ENCODE measurements around the gene RHOH. TPM values are rescaled to one million over a fixed set of nuclear protein-coding genes. Genes with fewer than 3 reads are reported as not detected.

Gene RHOH
- polyA plus RNA-seq, 2 of the 4 experiments (the other 2 are of a cell fraction), result 0.08 to 0.26 TPM

- TF ChIP-seq ATOH8 (CRISPR knock-in tag; IDR thresholded peaks at IDR 0.05; ENCODE audit: low read depth), result no peak
- TF ChIP-seq TP53 (CRISPR knock-in tag; IDR thresholded peaks at IDR 0.05), result no peak
- no peak for TF ChIP-seq NR3C1 (IDR thresholded peaks at IDR 0.05)
- no peak for TF ChIP-seq HES2 (IDR thresholded peaks at IDR 0.05)
- TF ChIP-seq ZNF302 (CRISPR knock-in tag; IDR thresholded peaks at IDR 0.05), result no peak
- no peak for TF ChIP-seq CHD2 (IDR thresholded peaks at IDR 0.05; ENCODE audit: low read length, partially characterized antibody)
- no peak for TF ChIP-seq NPAS2 (CRISPR knock-in tag; IDR thresholded peaks at IDR 0.05; ENCODE audit: borderline replicate concordance)
- TF ChIP-seq KDM1A (IDR thresholded peaks at IDR 0.05; ENCODE audit: low read depth), result no peak
- TF ChIP-seq BHLHE40 (IDR thresholded peaks at IDR 0.05; ENCODE audit: low read depth, low read length), result no peak
- no peak for TF ChIP-seq HOXB13 (CRISPR knock-in tag; IDR thresholded peaks at IDR 0.05; ENCODE audit: low read depth)
- ATAC-seq (no peak), FAIRE-seq (no peak), DNase-seq (ENCODE audit: low read depth in 1 of 2, low spot score in 1 of 2) (no peak)
- ChIA-PET POLR2A (no interaction called here), CTCF (interaction anchor here (0.5 to 0.6 kb wide), 2 partner anchors 9 to 317 kb away, joined by 3 to 4 read pairs; no protein-coding TSS in a partner anchor)
- H3K4me2 ChIP-seq, result no peak overlapping the region
- H3K4me3 ChIP-seq, result no peak overlapping the region
- peaks cover 11% of the 10 kb centered on the region for H3K4me1 ChIP-seq
- 83% methylated on average over 6 of the region's 6 CpGs for WGBS (ENCODE audit: missing lambda C conversion rate)
- H3K9me3 ChIP-seq, result no peaks in the 10 kb centered on the region
- H3K27ac ChIP-seq, result 0 out of 6 replicates have a peak overlapping the region, but pooled peaks of 1 of the 2 experiments have one; percentile 17
Measured at GRCh38 chr4:40205259-40206198, 8.7 kb downstream of the RHOH start.

GRCh38 chr4:40206426-40206825 is 9.6 kb downstream of the RHOH start:
- DNase-seq (ENCODE audit: low read depth in 1 of 2, low spot score in 1 of 2) (no peak), FAIRE-seq (no peak), ATAC-seq (no peak)
- peaks cover 2% of the 10 kb centered on the region; the same call in 1 of the 3 replicates for H3K4me1 ChIP-seq
- H3K9me3 ChIP-seq, result no peaks in the 10 kb centered on the region
- CTCF ChIA-PET, result no interaction called here
- H3K27ac ChIP-seq, result 0 out of 6 replicates have a peak overlapping the region, but pooled peaks of 1 of the 2 experiments have one; percentile 17
- WGBS (ENCODE audit: missing lambda C conversion rate), result 73% methylated on average over 2 of the region's 2 CpGs
- H3K4me3 ChIP-seq, result no peak overlapping the region
- H3K4me2 ChIP-seq, result no peak overlapping the region
- no peak for TF ChIP-seq FOXS1 (CRISPR knock-in tag; IDR thresholded peaks at IDR 0.05)
- no peak for TF ChIP-seq SREBF2 (IDR thresholded peaks at IDR 0.05)
- TF ChIP-seq RARB (CRISPR knock-in tag; IDR thresholded peaks at IDR 0.05), result no peak
- TF ChIP-seq POLR2A (IDR thresholded peaks at IDR 0.05; ENCODE audit: low read length), result no peak
- no peak for TF ChIP-seq KDM5A (IDR thresholded peaks at IDR 0.05)
- POLR2A ChIA-PET, result no interaction called here

- H3K4me3 ChIP-seq, result no peak overlapping the region
- ChIA-PET POLR2A (no interaction called here), CTCF (no interaction called here)
- H3K27ac ChIP-seq, result no peak overlapping the region
- H3K9me3 ChIP-seq, result no peaks in the 10 kb centered on the region
- no peak overlapping the region for H3K4me2 ChIP-seq
- 86% methylated on average over 4 of the region's 4 CpGs for WGBS (ENCODE audit: missing lambda C conversion rate)
- FAIRE-seq (no peak), DNase-seq (ENCODE audit: low read depth in 1 of 2, low spot score in 1 of 2) (no peak), ATAC-seq (no peak)
- TF ChIP-seq JUNB (IDR thresholded peaks at IDR 0.05) (no peak), CEBPB (IDR thresholded peaks at IDR 0.05) (no peak), HOXB5 (CRISPR knock-in tag; IDR thresholded peaks at IDR 0.05) (no peak), BCL3 (IDR thresholded peaks at IDR 0.05) (no peak), NPAS2 (CRISPR knock-in tag; IDR thresholded peaks at IDR 0.05; ENCODE audit: borderline replicate concordance) (no peak), HOXA7 (CRISPR knock-in tag; IDR thresholded peaks at IDR 0.05) (no peak), NFE2L2 (conservative IDR thresholded peaks at IDR 0.05; ENCODE audit: low read length) (no peak), ZC3H11A (IDR thresholded peaks at IDR 0.05) (no peak), HOXB13 (CRISPR knock-in tag; IDR thresholded peaks at IDR 0.05; ENCODE audit: low read depth) (no peak), POLR2AphosphoS2 (conservative IDR thresholded peaks at IDR 0.05; ENCODE audit: low read length) (no peak), RARB (CRISPR knock-in tag; IDR thresholded peaks at IDR 0.05) (no peak), HES2 (IDR thresholded peaks at IDR 0.05) (no peak), PHF8 (IDR thresholded peaks at IDR 0.05; ENCODE audit: borderline replicate concordance, low read depth) (no peak), MYC (IDR thresholded peaks at IDR 0.05; ENCODE audit: borderline replicate concordance, low read length) (no peak)
- H3K4me1 ChIP-seq, result no peaks in the 10 kb centered on the region
Measured at GRCh38 chr4:40209401-40209800, 12.6 kb downstream of the RHOH start.

Measured in A549 (cell line).